ENCODE results near the gene ANKRD60.

ANKRD60 gene

DNA sequence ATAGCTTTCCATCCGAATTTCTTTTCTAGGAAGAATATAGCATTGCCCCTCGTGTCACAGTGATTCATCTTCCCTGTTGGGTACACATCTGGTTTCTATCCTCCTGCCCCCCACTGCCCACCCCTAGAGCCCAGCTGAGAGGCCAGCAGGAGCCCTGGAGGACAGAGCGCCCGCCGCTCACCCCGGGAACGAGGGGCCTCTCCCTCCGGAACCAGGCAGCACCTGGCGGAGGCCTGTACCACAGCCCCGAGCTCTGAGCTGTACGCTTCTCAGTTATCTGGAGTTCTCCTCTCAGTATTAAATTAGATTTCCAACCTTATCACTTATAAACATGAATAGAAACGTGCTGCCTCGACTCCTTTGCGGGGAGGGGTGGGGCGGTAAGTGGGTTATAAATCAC, 6.0 kb downstream of the ANKRD60 start:
- DNase-seq = no peak

DNA sequence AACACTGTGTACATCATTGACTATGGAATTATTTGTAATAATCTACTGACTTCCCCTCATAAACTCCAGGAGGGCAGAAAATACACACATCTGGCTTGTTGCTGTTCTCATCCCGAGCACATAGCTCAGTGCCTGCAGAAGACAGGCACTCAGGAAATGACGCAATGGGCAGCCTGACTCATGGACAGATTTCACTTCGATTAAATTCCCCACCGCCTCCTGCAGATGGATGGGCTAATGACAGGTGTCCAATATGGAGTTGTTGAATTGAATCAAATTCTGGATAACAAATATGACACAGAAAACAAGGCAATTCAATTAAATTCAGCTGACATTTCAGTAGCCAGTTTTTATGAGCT, 9.1 kb downstream of the ANKRD60 start:
- DNase-seq = peak; percentile 14

DNA sequence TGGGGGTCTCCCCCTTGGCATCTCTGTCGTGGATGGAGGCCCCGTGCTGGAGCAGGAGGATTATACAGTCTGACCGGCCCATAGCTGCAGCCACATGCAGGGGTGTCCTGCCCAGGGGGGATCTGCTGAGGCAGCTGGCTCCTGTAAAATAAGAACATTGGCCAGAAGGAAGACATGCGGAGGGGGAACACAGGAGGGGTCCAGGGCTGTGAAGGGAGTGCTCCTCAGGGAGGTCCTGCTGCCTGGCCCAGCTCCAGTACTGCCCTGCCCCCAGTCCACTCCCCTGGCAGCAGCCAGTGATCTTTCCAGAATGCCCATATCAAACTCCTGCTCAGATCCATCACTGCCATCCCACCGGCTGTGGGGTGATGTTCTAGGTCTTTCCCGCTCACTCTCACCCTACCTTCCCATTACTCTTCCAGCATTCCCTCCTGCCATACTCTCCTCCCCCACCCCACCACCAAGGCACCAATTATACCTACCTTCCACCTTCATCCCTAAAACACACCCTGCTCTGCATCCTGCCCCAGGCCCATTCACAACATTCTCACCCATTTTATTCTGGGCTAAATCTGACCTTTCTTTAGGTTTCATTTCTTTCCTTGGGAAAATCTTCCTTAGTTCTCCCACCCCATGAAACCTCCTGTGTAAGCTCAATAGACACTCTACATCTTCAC, 9.7 kb downstream of the ANKRD60 start:
- DNase-seq = peak; percentile 42

DNA sequence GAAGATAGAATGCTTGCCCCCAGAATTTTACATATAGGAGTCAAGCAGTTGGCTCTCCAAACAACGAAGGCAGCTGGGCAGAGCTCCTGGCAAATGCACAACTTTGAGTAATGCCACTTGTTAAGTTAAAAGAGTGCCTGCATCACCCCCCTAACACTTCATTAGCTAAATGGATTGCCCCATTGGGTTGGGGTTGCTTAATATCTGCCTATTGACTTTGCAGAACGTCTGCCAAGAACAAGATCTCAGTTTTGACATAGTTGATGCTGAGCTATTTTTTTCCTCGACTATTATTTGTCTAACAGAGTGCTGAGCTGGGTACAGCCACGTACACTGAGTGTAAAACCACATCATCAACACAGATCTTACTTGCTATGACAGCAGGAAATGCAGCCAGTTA, 12.1 kb downstream of the ANKRD60 start:
- DNase-seq = no peak

DNA sequence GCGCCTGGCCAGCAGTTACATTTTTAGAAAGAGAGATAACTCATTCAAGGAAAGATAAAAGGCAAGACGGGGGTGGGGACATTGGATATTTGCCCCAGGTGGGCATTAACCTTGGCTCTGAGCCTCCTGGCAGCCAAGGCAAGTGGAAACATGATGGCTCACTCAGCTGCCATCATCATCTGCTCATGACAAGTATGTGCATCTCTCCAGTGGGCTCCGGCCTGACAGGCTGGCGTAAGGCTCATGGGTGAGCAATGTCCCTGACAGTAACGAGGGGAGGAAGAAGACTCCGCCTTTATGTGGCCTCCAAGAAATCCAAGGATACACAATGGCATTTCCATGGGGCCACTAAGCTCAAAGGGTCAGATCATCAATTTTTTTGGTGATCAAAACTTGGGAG, 13.3 kb downstream of the ANKRD60 start:
- DNase-seq = peak; percentile 54

DNA sequence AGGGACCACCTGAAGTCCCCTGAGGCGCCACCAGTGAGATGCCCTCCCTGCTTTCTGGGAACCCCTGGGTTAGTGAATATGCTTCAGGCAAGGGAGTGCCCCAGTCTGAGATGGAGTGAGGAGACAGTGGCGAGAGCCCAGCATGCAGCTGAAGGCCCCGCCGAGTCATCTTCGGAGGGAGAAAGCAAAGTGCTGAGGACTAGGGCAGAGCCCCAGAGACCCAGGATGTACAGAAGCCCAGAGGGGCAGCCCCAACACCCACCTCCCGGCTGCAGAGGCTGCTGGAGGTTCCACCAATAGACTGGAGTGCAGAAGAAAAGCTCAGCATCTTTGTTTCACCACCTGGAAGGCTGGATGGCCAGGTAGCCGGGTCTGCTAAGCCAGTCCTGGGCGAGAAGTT, 14.1 kb downstream of the ANKRD60 start:
- DNase-seq = peak; percentile 52

DNA sequence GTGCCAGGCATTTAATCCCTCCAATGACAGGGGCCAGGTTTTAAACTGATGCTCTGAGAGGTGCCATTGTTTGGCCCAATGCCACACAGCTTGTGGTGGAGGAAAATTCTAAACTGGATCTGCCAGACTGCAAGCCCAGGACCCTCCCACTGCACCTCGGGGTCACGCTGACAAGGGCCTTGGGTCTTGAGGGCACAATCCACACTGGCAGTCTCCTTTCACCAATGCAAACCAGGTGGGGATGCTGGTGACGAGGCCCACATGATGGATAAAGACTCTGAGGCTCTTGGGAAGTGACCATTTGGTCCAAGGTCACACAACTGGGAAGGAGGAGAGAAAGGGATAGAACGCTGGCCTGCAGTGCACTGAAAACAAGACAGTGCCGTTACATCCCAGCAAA, 14.7 kb downstream of the ANKRD60 start:
- DNase-seq = peak; percentile 51

DNA sequence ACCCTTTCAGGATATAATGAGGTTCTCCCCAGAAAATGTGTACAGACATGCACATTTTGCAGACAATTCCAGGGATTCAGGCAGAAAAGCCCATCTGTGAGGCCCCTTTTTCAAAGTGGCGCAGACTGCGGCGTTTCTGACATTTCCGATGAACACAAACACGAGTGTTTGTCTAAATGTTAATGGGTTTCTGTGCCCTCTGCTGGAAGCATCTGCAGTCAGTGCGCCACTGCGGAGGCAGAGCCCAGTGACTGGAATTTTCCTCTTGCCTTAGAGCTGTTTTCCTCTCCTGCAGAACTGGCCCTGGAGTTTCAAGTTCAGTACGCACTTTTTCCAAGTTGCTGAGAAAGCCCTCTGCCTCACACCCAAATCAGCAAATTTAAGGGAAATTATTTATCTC, 15.3 kb downstream of the ANKRD60 start:
- peak; percentile 44 for DNase-seq

DNA sequence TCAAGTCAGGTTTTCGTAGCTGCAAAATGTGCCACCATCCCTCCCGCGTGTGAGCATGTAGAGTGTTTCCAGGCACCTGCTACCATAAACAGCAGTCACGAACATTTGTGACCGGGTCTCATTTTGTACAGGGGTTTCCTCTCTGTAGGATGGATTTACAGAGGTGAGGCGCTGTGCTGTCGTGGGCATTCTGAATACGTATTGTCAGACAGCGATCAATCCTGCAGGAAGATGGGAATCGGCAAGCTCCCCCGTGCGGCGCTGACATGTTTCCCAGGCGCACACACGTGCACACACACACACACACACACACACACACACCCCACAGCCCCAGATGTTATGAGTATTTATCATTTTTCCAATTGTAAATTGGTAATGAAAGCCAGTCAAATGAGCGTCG, 15.8 kb downstream of the ANKRD60 start:
- DNase-seq = no peak

DNA sequence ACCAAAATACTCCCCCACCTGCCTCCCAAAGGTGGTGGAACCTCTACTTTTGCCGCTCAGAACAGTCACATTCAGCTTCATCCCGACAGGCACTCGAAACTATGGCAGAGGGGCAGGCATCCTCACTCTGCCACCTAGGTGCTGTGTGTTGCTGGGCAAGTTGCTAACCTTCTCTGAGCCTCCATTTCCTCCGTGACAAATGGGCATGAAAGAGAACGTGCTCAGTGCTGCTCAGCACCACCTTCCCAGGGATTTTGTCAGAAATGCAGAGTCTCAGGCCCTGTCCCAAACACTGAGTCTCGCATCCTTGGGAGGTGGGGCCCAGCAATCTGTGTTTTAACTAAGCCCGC, 18.1 kb downstream of the ANKRD60 start:
- no peak for DNase-seq

DNA sequence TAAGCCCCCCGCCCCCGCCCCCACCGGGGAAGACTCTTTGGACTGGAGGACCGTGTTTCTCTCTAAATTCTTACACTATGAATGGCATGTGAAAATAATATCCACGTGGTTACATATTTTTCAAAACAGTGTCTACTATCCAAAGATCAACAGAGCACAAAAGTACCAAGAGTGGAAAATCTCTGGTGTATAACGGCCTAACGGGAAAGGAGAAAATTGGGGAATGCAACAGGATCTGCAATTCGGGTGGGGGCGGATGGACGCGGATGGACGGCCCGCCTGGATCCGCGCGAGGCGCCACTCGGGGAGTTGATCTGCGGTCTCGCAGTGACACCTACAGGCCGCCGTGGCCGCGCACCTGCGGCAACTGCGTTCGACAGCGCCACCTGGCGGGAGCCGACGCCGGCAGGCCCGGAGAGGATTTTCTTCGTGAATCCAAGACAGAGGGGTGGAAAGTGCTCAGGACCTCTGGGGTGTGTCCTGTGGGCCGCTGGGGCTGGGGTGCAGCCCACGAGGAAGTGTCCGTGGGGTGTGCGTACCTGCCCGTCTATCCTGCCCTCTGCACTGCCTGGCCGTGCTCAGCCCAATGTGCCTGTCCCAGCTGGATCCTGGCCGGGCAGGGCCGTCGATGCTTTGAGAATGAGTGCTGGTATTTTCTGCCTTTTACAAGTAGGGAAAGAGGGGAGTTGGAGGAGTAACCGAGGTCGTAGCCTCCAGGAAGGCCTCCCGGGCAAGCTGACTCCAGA, 18.6 kb downstream of the ANKRD60 start:
- DNase-seq = peak; percentile 96

DNA sequence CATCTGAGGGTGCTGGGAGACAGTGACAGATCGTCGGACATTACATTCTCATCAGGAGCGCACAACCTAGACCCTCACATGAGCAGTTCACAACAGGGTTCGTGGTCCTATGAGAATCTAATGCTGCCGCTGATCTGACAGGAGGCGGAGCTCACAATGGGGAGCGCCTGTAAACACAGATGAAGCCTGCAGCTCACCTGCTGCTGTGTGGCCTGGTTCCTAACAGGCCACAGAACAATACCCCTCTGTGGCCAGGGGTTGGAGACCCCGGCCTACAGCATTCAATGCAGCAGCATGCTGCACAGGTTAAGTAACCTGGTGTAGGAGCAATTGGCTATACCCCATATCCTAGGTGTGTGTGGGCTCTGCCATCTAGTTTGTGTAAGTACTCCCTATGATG, 19.5 kb downstream of the ANKRD60 start:
- DNase-seq = no peak

DNA sequence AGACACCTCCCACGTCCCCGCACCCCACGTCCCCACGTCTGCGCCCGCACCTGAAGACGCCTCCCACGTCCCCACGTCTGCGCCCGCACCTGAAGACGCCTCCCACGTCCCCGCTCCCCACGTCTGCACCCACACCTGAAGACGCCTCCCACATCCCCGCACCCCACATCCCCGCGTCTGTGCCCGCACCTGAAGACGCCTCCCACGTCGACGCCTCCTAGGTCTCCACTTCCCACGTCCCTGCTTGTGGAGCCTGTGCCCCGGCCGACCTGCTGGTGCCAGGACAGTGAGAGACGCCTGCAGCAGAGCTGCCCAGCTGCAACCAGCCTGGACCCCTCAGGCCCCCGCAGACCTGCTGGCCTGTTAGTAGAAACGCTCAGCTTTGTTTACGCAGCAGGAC, 22.6 kb downstream of the ANKRD60 start:
- no peak for DNase-seq

DNA sequence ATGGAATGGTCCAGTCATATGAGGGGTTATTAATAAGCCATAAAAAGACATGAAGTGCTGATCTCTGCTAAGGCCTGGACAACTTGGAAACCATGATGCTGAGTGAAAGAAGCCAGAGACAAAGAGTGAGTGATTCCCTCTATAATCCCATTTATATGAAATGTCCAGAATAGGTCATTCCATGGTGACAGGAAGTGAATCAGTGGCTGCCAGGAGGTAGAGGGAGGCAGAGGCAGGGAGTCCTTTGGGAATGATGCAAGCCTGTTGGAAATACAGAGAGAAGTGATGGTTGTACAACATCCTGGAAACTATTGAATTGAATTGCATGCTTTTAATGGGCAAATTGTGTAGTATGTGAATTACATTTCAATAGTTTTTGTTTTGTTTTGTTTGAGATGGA, 26.4 kb downstream of the ANKRD60 start:
- no peak for DNase-seq

DNA sequence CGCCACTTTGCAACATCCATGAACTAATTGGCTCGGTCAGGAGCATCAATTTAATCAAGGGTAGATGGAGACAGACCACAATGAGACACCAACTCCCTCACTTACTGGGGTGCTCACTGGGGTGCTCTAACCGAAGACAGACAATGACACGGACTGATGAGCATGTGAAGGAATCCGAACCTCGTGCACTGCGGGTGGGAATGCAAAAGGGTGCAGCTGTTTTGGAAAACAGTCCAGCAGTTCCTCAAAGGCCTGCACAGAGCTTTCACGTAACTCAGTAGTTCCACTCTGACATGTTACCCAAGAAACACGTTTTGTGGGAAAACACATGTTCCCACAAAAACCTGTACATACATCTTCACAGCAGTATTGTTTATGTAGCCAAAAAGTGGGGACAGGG, 26.8 kb downstream of the ANKRD60 start:
- no peak for DNase-seq

DNA sequence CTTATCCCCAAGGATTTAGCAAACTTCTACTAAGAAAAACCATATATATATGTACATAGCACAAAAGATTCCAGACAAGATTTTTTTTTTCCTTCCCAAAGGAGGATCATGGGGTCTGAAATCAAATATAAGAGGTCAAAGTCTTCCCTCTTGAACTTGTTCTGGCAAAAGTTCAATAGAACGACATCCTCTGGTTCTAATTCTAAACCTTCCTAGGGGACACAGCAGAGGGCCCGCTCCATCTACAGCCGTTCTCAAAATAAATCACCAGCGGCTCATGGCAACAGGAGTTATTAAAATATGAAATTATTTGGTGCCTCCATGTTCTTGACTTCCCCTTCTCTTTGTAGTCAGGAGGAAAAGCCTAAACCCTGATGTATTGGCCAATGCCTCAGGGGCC, 29.0 kb downstream of the ANKRD60 start:
- no peak for DNase-seq

DNA sequence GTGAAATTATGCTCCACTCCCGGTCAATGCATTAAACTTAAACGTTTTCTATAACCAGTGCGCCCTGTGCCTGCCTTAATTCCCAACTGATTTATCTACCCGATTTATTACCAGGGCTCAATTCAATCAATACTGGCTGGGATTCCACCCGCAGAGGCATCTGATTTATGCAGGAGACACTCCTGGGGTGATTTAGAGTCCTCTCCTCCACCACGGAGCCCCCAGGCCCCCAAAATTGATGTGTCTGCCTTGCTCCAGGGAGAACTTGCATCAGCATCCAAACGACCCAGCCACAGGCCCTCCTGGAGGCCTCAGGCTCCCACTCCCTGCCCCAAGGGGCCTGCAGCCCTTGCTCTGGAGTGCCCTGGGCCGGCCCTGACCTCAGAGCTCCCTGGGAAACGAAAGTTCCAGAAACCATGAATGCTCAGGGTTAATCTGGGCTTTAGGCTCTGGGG, 29.5 kb downstream of the ANKRD60 start:
- DNase-seq = no peak

DNA sequence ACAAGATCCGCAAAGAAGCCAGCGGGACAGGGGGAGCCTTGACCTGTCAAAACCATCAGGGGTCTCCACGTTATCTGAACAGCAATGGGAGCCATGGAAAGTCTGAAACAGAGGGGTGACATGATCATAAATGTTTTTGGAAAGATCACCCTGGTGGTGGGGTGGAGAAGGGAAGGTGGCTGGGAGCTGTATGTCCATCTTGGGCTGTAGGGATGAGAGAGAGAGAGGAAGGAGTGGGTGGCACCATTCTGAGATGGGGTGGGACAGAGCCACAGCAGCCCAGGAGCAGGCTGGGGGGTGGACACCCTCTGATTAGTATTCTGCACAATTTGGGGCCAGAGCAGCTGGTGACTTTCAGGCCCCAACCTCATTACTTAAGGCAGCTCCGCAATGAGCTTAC, 30.1 kb downstream of the ANKRD60 start:
- no peak for DNase-seq

DNA sequence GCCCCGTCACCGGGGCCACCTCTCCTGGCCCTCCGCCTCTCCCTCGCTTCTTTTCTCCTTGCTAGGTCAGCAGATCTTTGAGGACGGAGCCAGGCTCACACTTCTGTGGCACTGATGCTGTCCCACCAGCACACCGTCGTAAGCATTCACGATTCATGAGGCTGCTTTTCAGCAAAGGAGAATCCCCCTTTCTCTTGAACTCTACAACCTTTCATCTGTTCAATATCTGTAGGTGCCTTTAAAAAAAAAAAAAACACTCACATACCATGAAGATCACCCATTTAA, 31.3 kb downstream of the ANKRD60 start:
- no peak for DNase-seq

DNA sequence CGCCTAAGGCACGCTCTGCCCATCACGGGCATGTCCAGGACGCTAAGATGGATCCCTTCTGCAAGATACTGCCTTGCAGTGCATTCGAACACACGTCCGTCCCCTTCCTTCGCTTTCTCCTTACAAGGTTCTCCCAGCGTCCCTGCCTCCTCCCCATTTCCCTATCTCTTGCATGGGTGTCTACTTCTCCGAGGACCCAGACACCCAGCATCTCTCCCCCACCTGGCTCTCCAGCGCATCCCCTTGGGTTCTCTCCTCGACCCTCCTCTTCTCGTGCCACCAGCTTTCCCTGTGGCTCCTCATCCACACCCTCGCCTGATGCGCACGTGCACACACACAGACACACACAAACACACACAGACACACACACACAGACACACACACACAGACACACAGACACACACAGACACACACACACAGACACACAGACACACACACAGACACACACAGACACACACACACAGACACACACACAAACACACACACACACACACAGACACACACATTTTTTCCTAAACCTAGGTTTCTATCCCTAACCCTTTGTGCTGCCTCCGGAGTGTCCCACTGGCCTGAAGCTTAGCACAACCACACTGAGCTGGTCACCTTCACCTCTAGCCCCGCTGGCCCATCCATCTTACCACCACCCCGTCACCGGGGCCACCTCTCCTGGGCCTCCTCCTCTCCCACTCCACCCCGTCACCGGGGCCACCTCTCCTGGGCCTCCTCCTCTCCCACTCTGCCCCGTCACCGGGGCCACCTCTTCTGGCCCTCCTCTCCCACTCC, 31.9 kb downstream of the ANKRD60 start:
- DNase-seq = no peak

DNA sequence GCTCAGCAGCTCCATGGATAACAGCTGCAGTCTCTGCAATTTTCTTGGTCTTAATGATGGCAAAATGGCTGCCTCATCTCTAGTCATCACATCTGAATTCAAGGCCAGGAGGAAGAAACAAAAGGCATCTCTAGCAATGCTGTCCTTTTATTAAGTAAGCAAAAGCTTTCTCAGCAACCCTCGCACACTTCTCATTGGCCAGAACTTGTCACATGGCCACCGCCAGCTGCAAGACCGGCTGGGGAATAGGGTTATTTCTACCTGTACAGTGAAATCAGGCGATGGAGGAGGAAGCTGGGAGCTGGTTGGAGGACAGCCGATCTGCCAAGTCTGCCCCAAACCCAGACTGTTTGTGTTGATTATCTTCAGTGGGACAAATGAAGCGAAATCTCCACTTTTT, 33.4 kb downstream of the ANKRD60 start:
- DNase-seq = no peak

DNA sequence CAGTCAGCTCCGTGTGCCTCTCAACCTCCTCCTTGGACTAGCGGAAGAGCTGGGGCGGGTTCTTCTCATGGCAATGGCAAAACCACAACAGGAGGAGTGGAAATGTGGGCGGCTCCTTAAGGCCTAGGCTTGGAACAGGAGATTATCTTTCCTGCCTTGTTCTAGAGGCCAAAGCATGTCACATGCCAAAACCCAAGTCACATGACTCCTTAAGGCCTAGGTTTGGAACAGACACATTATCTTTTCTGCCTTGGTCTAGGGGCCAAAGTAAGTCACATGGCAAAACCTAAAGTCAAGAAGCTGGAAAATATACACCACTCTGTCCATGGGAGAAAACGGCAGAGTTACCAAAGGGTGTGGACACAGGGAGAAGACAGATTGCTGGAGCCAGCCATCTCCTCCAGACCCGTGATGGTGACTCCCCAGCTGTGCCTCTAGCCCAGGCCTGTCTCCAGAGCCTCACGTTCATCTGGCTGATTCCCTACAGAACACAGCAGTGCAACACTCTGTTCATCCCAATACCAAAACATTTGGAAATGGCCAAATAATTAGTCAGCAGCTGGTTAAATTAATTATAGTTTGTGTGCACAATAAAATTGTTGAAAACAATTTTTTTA, 34.2 kb downstream of the ANKRD60 start:
- no peak for DNase-seq

DNA sequence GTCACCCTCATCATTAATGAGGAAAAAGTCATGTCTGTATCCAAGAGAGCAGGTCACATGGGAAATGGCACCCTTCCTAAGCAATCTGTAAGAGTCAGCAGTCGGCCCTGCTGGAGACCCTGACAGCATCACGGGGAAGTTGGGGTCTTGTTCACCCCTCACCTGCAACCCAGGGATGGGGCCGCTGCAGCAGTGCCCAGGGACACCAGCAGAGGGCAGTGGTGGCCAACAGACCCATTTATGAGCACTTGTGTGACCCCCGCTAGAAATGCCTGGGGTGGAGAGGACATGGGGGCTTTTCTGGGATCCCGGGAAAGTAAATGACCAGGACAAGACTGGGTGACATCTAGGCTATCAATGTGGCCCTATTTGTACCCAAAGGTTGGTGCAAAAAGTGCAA, 35.9 kb downstream of the ANKRD60 start:
- peak; percentile 78 for DNase-seq

DNA sequence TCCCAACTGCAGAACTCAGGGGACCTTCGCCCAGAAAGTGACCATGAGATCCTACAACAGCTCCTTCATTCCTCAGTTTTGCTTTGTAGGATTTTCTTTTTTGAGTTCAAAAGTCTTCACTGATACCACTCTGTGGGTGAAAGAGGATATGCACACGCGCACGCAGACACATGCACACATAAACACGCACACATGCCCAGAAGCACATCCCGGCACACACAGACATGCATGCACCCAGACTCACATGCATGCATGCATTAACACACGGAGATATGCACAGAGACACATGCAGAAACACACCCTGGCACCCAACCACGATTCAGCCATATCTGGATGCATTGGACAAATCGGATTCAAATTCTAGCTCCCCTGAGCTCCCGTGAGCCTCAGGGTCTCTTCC, 36.4 kb downstream of the ANKRD60 start:
- no peak for DNase-seq

All from activated effector memory CD4-positive, alpha-beta T cell treated with anti-CD3 and anti-CD28 coated beads, Interleukin-2, amount 50 U/mL, for 16 hours (primary cell).